SK-N-SH treated with all-trans-retinoic acid at 6 μM for 48 hours (cell line): ENCODE measurements around the gene RRAS2.

Experiments
- ATAC-seq: fragments of 200-7000 bp; cut with Tn5 transposase; 3 replicates; pipeline ENCODE4 v1.9.1; 2020; ENCODE audit warnings: mild to moderate bottlenecking, moderate library complexity
- ARNTL ChIP-seq: fragments of 450-650 bp; formaldehyde crosslinking; IDR thresholded peaks from 2 replicates; pipeline ENCODE4 v1.5.0; 2020; ENCODE audit warnings: low read depth, mild to moderate bottlenecking, moderate library complexity, borderline replicate concordance
- BACH2 ChIP-seq: fragments of 250-450 bp; sonication (Bioruptor Pico); IDR thresholded peaks from 2 replicates; pipeline ENCODE4 v1.9.0; 2021; ENCODE audit warnings: mild to moderate bottlenecking, borderline replicate concordance
- CREB5 ChIP-seq: fragments of 250-450 bp; sonication (Bioruptor Pico); IDR thresholded peaks from 2 replicates; pipeline ENCODE4 v1.5.1; 2020; ENCODE audit warnings: low read depth, mild to moderate bottlenecking, moderate library complexity
- CSDC2 ChIP-seq: fragments of 250-450 bp; sonication (Bioruptor Pico); IDR thresholded peaks from 2 replicates; pipeline ENCODE4 v1.5.0; 2020; ENCODE audit warnings: mild to moderate bottlenecking, moderate library complexity
- CSRNP3 ChIP-seq: fragments of 250-450 bp; sonication (Bioruptor Pico); IDR thresholded peaks from 2 replicates; pipeline ENCODE4 v1.5.1; 2021; ENCODE audit warnings: mild to moderate bottlenecking, moderate library complexity
- ESRRG ChIP-seq: fragments of 250-450 bp; sonication (Bioruptor Pico); IDR thresholded peaks from 2 replicates; pipeline ENCODE4 v1.6.1; 2021; ENCODE audit warnings: mild to moderate bottlenecking
- GLIS3 ChIP-seq: fragments of 250-450 bp; sonication (Bioruptor Pico); IDR thresholded peaks from 2 replicates; pipeline ENCODE4 v1.5.0; 2020; ENCODE audit warnings: mild to moderate bottlenecking, moderate library complexity
- ISL1 ChIP-seq: fragments of 250-450 bp; sonication (Bioruptor Pico); IDR thresholded peaks from 2 replicates; pipeline ENCODE4 v2.1.2; 2022; ENCODE audit warnings: mild to moderate bottlenecking, moderate library complexity
- OSR1 ChIP-seq: fragments of 250-450 bp; sonication (Bioruptor Pico); IDR thresholded peaks from 2 replicates; pipeline ENCODE4 v1.8.0; 2022; ENCODE audit warnings: moderate library complexity, mild to moderate bottlenecking, inconsistent platforms
- PATZ1 ChIP-seq: fragments of 250-450 bp; sonication (Bioruptor Pico); IDR thresholded peaks from 2 replicates; pipeline ENCODE4 v1.8.0; 2020; ENCODE audit warnings: mild to moderate bottlenecking, moderate library complexity, borderline replicate concordance
- POU6F1 ChIP-seq: fragments of 250-450 bp; sonication (Bioruptor Pico); IDR thresholded peaks from 2 replicates; pipeline ENCODE4 v1.8.0; 2021; ENCODE audit warnings: low read depth, mild to moderate bottlenecking, moderate library complexity, borderline replicate concordance
- PPARA ChIP-seq: fragments of 250-450 bp; sonication (Bioruptor Pico); IDR thresholded peaks from 2 replicates; pipeline ENCODE4 v1.5.0; 2020; ENCODE audit warnings: mild to moderate bottlenecking, borderline replicate concordance
- RARB ChIP-seq: fragments of 250-450 bp; sonication (Bioruptor Pico); IDR thresholded peaks from 2 replicates; pipeline ENCODE4 v1.8.0; 2021; ENCODE audit warnings: mild to moderate bottlenecking, moderate library complexity
- SNAI2 ChIP-seq: fragments of 250-450 bp; sonication (Bioruptor Pico); IDR thresholded peaks from 2 replicates; pipeline ENCODE4 v1.5.0; 2020; ENCODE audit warnings: mild to moderate bottlenecking, moderate library complexity
- TCF4 ChIP-seq: fragments of 250-450 bp; sonication (Bioruptor Pico); IDR thresholded peaks from 2 replicates; pipeline ENCODE4 v1.8.0; 2021; ENCODE audit warnings: mild to moderate bottlenecking, moderate library complexity, borderline replicate concordance
- TOX ChIP-seq: fragments of 250-450 bp; sonication (Bioruptor Pico); IDR thresholded peaks from 2 replicates; pipeline ENCODE4 v1.8.0; 2021; ENCODE audit warnings: mild to moderate bottlenecking, moderate library complexity, borderline replicate concordance
- TSHZ2 ChIP-seq: fragments of 250-450 bp; sonication (Bioruptor Pico); IDR thresholded peaks from 2 replicates; pipeline ENCODE4 v1.5.0; 2020; ENCODE audit warnings: mild to moderate bottlenecking, moderate library complexity
- ZC3H10 ChIP-seq: fragments of 250-450 bp; sonication (Bioruptor Pico); IDR thresholded peaks from 2 replicates; pipeline ENCODE4 v1.5.1; 2021; ENCODE audit warnings: mild to moderate bottlenecking, moderate library complexity
- ZFP3 ChIP-seq: fragments of 250-450 bp; sonication (Bioruptor Pico); IDR thresholded peaks from 2 replicates; pipeline ENCODE4 v1.5.0; 2020; ENCODE audit warnings: mild to moderate bottlenecking, moderate library complexity
- ZFP30 ChIP-seq: fragments of 450-650 bp; formaldehyde crosslinking; IDR thresholded peaks from 2 replicates; pipeline ENCODE4 v1.5.0; 2022; ENCODE audit warnings: mild to moderate bottlenecking, moderate library complexity
- ZNF565 ChIP-seq: fragments of 450-650 bp; formaldehyde crosslinking; conservative IDR thresholded peaks from 2 replicates; pipeline ENCODE4 v1.5.0; 2020; ENCODE audit warnings: low read depth, mild to moderate bottlenecking, moderate library complexity
- ZNF70 ChIP-seq: fragments of 450-650 bp; formaldehyde crosslinking; IDR thresholded peaks from 2 replicates; pipeline ENCODE4 v1.5.0; 2020; ENCODE audit warnings: mild to moderate bottlenecking, moderate library complexity
- ZNF8 ChIP-seq: fragments of 450-650 bp; formaldehyde crosslinking; IDR thresholded peaks from 2 replicates; pipeline ENCODE4 v1.5.0; 2020; ENCODE audit warnings: mild to moderate bottlenecking, moderate library complexity

The RRAS2 gene

GRCh38 chr11:14366936-14367335 lies 8.0 kb upstream of the RRAS2 start:
- TF ChIP-seq ESRRG (CRISPR knock-in tag) (no peak), RARB (CRISPR knock-in tag) (no peak), ZFP30 (CRISPR knock-in tag) (no peak), CSDC2 (no peak)
- ATAC-seq, result no peak

- no peak for TF ChIP-seq ZFP30 (CRISPR knock-in tag)
- TF ChIP-seq CSDC2, result no peak
- TF ChIP-seq PPARA (CRISPR knock-in tag), result no peak
- TF ChIP-seq TOX (CRISPR knock-in tag), result no peak
- TF ChIP-seq POU6F1 (CRISPR knock-in tag), result no peak
- no peak for TF ChIP-seq OSR1 (CRISPR knock-in tag)
- TF ChIP-seq ESRRG (CRISPR knock-in tag), result no peak
- no peak for TF ChIP-seq ZNF565
- no peak for TF ChIP-seq TCF4 (CRISPR knock-in tag)
- TF ChIP-seq ZC3H10, result no peak
These were observed 5.3 kb upstream of the RRAS2 start for GRCh38 chr11:14364322-14364721.

GRCh38 chr11:14362611-14363010 lies 3.6 kb upstream of the RRAS2 start:
- no peak for TF ChIP-seq ZNF565
- no peak for TF ChIP-seq ARNTL (CRISPR knock-in tag)
- TF ChIP-seq GLIS3 (CRISPR knock-in tag), result no peak
- no peak for TF ChIP-seq ZNF70
- TF ChIP-seq, all 23 proteins: peak for 0

More at GRCh38 chr11:14364322-14364721, 5.3 kb upstream of the RRAS2 start:
- no peak for ATAC-seq

GRCh38 chr11:14361951-14362350 lies 3.0 kb upstream of the RRAS2 start:
- no peak for TF ChIP-seq BACH2 (CRISPR knock-in tag)
- TF ChIP-seq CSRNP3 (CRISPR knock-in tag), result no peak
- TF ChIP-seq TOX (CRISPR knock-in tag), result no peak
- no peak for TF ChIP-seq ESRRG (CRISPR knock-in tag)
- TF ChIP-seq POU6F1 (CRISPR knock-in tag), result no peak
- TF ChIP-seq TSHZ2 (CRISPR knock-in tag), result no peak
- TF ChIP-seq PPARA (CRISPR knock-in tag), result no peak
- TF ChIP-seq OSR1 (CRISPR knock-in tag), result no peak
- TF ChIP-seq ZNF8 (CRISPR knock-in tag), result no peak
- no peak for TF ChIP-seq CREB5 (CRISPR knock-in tag)
- TF ChIP-seq SNAI2, result no peak
- no peak for TF ChIP-seq ISL1
- TF ChIP-seq ZFP3 (CRISPR knock-in tag), result no peak
- no peak for TF ChIP-seq ZNF565
- TF ChIP-seq ARNTL (CRISPR knock-in tag), result no peak
- TF ChIP-seq PATZ1 (CRISPR knock-in tag), result no peak
- TF ChIP-seq TCF4 (CRISPR knock-in tag), result no peak
- no peak for TF ChIP-seq CSDC2
- no peak for ATAC-seq

More at GRCh38 chr11:14362611-14363010, 3.6 kb upstream of the RRAS2 start:
- ATAC-seq, result no peak
